Heart left ventricle (tissue), 13 donors: ENCODE data around the gene AFDN.

ENCODE experiments used
- POLR2A ChIP-seq, 2 donors: fragments of 450-650 bp; IDR thresholded peaks; one replicate each; pipeline ENCODE4 v1.6.1; 2017; ENCODE audit warnings: antibody characterized with exemption in 2 of 2, mild to moderate bottlenecking in 2 of 2, moderate library complexity in 2 of 2
- TF ChIP-seq, protein P1 (sequence below), 12 donors: fragments of 200-600 bp; sonication (generic) in 4 of 12; IDR thresholded peaks; one replicate each; pipeline versions ENCODE4 v1.5.0 to v1.8.0; 2018 to 2022; ENCODE audit warnings: antibody characterized with exemption in 12 of 12, mild to moderate bottlenecking in 5 of 12
- donor health status: ischemic (EF 13 %, LVEDD 7.1; RV severe dilation, severe dysfunction).
- donor health status: DM: no; HTN: yes; CAD: no.
- donor health status: DM: no; HTN: no; CAD: no.
- donor health status: ischemic (EF 25% LVEDD 6.9; RV normal size, moderate dysfunction).
- donor health status: ischemic (EF 25% LVEDD 5.7; RV mildly dilated, moderate dysfunction).
- donor health status: ischemic (EF 35%, LVEDD 5.7; RV mildly dilated, moderate dysfunction).
- donor health status: nonischemic (EF 11% LVEDD 7.7; RV severe dilation, severe dysfunction).
- donor health status: DM: yes; HTN: yes; CAD: no.
- donor health status: PGD.
- donor health status: ischemic (EF 29% LVEDD 5.4; RV normal size, mild dysfunction).
- donor health status: nonischemic (EF 23%, LVEDD 6.1; RV moderate dilation, normal function).

DNA sequence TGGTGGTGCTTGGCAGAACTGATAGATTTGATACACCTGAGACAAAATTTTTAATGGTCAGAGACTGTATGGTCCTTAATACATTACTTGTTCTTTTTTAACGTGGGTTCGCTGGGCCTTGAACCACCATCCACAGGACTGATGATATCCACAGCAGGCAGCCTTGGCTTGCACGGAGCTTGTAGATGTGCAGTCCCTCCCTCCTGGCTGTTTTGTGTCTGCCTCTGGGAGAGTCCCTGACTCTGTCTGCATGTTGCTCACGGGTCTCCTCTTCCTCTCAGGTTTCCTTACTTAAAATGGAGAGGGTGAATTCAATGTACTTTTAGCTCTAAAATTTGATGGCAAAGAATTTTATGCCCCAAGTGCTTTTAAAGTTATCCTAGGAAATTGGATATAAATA lies 188.3 kb downstream of the AFDN start:
- TF ChIP-seq, protein P1, sequence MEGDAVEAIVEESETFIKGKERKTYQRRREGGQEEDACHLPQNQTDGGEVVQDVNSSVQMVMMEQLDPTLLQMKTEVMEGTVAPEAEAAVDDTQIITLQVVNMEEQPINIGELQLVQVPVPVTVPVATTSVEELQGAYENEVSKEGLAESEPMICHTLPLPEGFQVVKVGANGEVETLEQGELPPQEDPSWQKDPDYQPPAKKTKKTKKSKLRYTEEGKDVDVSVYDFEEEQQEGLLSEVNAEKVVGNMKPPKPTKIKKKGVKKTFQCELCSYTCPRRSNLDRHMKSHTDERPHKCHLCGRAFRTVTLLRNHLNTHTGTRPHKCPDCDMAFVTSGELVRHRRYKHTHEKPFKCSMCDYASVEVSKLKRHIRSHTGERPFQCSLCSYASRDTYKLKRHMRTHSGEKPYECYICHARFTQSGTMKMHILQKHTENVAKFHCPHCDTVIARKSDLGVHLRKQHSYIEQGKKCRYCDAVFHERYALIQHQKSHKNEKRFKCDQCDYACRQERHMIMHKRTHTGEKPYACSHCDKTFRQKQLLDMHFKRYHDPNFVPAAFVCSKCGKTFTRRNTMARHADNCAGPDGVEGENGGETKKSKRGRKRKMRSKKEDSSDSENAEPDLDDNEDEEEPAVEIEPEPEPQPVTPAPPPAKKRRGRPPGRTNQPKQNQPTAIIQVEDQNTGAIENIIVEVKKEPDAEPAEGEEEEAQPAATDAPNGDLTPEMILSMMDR (IDR thresholded peaks at IDR 0.05), result no peak
- no peak for TF ChIP-seq POLR2A (IDR thresholded peaks at IDR 0.05)
